Testis (tissue), 3 donors: Measurements from ENCODE around the gene KRT8. TPM values are rescaled to one million over a fixed set of nuclear protein-coding genes. Genes with fewer than 3 reads are reported as not detected.

Experiments
- DNase-seq: peaks from one replicate; pipeline ENCODE4 v3.0.0-alpha.2; 2019
- H3K27ac ChIP-seq, 2 donors: fragments of 200-600 bp; sonication (generic); one replicate each; pipeline ENCODE4 v1.5.1; 2019
- H3K27me3 ChIP-seq: fragments of 200-600 bp; sonication (generic); one replicate; pipeline ENCODE4 v1.5.1; 2019
- H3K36me3 ChIP-seq: fragments of 200-600 bp; sonication (generic); one replicate; pipeline ENCODE4 v1.5.1; 2017; ENCODE audit warnings: low read depth; ENCODE audit errors: missing control alignments
- H3K4me1 ChIP-seq: fragments of 200-600 bp; sonication (generic); one replicate; pipeline ENCODE4 v1.5.1; 2019
- H3K4me3 ChIP-seq, 2 donors: fragments of 200-600 bp; sonication (generic); one replicate each; pipeline ENCODE4 v1.5.1; 2017 to 2019
- H3K9me3 ChIP-seq: fragments of 200-600 bp; sonication (generic); one replicate; pipeline ENCODE4 v1.5.1; 2017
- POLR2A ChIP-seq: fragments of 450-650 bp; IDR thresholded peaks from one replicate; pipeline ENCODE4 v1.6.1; 2017; ENCODE audit warnings: antibody characterized with exemption, mild to moderate bottlenecking, moderate library complexity
- WGBS, 2 donors: methylation state at CpG; one replicate each; pipeline ENCODE4 v1.1.5; 2018; 5-methylcytosine and 5-hydroxymethylcytosine counted together
- intact Hi-C: fragments of 100-400 bp; cut with DNase I; formaldehyde crosslinking; loops from one replicate; pipeline ENCODE4 v1.15.1; 2023; ENCODE audit warnings: low total_unique reads
- polyA plus RNA-seq: library from polyadenylated mRNA; stranded (reverse); fragments of 350-450 nt; fragmentation: Illumina TruSeq; extraction: RNeasy Lipid Tissue Mini Kit (QIAGEN cat#74804); gene quantifications from one replicate; pipeline ENCODE4 v1.2.3, GENCODE V29; 2014; ENCODE audit warnings: low read depth, low replicate concordance; ENCODE audit not compliant: insufficient read depth
- total RNA-seq, 2 donors: library from RNA; depleted of rRNA; stranded (reverse); fragments of >200 nt; gene quantifications; one replicate each; pipeline ENCODE4 v1.2.3, GENCODE V29; 2016
- TF ChIP-seq, protein P1 (sequence below), 3 experiments: fragments of 450-650 bp in 2 of 3; fragments of 200-600 bp in 1 of 3; sonication (generic) in 1 of 3; IDR thresholded peaks; one replicate each; pipeline ENCODE4 v1.5.1; 2016 to 2019; ENCODE audit warnings: antibody characterized with exemption in 3 of 3, mild to moderate bottlenecking in 2 of 3, moderate library complexity in 1 of 3

Gene KRT8
- total and polyA plus RNA-seq, 3 donors from 2014 or later: 13.2 to 63.0 (median 14.6) TPM

DNA sequence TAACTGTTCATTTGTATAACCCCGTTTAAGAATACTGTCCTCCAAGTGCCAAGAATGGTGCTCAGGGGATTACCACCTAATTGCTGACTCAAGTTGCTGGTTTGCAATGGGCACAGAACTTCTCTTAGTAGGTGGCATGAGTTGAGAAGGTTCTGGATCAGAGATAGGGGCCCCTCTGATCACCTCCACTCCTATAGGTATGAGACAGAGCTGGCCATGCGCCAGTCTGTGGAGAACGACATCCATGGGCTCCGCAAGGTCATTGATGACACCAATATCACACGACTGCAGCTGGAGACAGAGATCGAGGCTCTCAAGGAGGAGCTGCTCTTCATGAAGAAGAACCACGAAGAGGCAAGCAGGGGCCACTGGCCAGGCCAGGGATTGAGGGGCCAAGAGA lies 45.7 kb upstream of the KRT8 start:
- no peak overlapping the region for H3K27ac ChIP-seq

DNA sequence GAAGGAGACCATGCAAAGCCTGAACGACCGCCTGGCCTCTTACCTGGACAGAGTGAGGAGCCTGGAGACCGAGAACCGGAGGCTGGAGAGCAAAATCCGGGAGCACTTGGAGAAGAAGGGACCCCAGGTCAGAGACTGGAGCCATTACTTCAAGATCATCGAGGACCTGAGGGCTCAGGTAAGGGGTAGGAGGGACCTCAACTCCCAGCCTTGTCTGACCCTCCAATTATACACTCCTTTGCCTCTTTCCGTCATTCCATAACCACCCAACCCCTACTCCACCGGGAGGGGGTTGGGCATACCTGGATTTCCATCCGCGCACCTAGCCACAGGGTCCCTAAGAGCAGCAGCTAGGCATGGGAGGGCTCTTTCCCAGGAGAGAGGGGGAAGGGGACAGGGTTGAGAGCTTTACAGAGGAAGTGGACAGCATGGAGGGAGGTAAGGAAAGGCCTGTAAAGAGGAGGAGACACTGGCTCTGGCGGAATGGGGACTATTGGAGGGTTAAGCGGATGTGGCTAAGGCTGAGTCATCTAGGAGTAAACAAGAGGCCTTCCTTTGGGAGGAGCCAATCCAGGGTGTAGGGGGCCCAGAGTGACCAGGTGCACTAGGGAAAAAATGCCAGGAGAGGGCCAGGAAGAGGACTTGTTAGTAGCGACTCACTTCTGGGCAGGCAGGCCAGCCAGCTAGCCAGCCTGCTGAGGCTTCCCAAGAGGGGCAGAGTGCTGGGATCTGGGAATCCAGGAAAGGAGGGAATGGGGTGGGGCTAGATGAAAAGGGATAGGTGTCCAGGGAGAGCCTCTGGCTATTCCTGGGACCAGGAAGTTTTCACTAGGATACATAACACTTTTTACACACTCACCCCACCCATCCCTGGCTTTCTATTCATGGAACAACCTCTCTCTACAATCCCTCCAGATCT lies 44.8 kb upstream of the KRT8 start:
- TF ChIP-seq, protein P1, sequence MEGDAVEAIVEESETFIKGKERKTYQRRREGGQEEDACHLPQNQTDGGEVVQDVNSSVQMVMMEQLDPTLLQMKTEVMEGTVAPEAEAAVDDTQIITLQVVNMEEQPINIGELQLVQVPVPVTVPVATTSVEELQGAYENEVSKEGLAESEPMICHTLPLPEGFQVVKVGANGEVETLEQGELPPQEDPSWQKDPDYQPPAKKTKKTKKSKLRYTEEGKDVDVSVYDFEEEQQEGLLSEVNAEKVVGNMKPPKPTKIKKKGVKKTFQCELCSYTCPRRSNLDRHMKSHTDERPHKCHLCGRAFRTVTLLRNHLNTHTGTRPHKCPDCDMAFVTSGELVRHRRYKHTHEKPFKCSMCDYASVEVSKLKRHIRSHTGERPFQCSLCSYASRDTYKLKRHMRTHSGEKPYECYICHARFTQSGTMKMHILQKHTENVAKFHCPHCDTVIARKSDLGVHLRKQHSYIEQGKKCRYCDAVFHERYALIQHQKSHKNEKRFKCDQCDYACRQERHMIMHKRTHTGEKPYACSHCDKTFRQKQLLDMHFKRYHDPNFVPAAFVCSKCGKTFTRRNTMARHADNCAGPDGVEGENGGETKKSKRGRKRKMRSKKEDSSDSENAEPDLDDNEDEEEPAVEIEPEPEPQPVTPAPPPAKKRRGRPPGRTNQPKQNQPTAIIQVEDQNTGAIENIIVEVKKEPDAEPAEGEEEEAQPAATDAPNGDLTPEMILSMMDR (IDR thresholded peaks at IDR 0.05): no peak
- no peak for TF ChIP-seq POLR2A
- H3K27ac ChIP-seq: peak overlapping the region in 1 of 2 donors; percentile 13
- no peaks in the 10 kb centered on the region for H3K27me3 ChIP-seq
- no peaks in the 10 kb centered on the region for H3K9me3 ChIP-seq
- H3K4me1 ChIP-seq: peaks cover 18% of the 10 kb centered on the region
- peak overlapping the region; percentile 48 to 59 for H3K4me3 ChIP-seq
- no peaks in the 10 kb centered on the region for H3K36me3 ChIP-seq
- 34 to 53% methylated on average over 13 of the region's 13 CpGs for WGBS, 2 donors
- intact Hi-C loops: no loop called here
- no peak for DNase-seq

More for the DNA sequence above, 45.7 kb upstream of the KRT8 start:
- H3K4me3 ChIP-seq: no peak overlapping the region
- no peaks in the 10 kb centered on the region for H3K9me3 ChIP-seq
- peaks cover 15% of the 10 kb centered on the region for H3K4me1 ChIP-seq
- WGBS, 2 donors: 88 to 99% methylated on average over 7 of the region's 7 CpGs
- no peaks in the 10 kb centered on the region for H3K27me3 ChIP-seq
- no peaks in the 10 kb centered on the region for H3K36me3 ChIP-seq
- DNase-seq: no peak
- no peak for TF ChIP-seq POLR2A
- TF ChIP-seq, protein P1 (IDR thresholded peaks at IDR 0.05): no peak
- intact Hi-C loops: no loop called here

DNA sequence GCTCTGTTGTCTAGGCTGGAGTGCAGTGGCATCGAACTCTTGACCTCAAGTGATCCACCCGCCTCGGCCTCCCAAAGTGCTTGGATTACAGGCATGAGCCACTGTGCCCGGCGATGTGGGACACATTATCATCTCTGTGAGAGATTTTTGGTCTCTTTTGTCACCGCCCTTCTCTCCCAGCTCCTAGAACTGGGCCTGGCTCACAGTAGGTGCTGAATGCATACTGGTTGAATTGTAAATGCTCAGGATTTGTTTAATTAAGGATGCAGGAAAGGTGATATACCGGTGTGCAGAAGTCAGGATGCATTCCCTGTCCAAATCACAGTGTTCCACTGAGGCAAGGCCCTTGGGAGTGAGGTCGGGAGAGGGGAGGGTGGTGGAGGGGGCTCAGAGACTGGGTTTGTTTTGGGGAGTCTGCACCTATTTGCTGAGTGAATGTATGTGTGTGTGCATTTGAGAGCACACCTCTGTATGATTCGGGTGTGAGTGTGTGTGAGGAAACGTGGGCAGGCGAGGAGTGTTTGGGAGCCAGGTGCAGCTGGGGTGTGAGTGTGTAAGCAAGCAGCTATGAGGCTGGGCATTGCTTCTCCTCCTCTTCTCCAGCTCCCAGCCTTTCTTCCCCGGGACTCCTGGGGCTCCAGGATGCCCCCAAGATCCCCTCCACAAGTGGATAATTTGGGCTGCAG lies 43.0 kb upstream of the KRT8 start:
- H3K4me1 ChIP-seq: peaks cover 18% of the 10 kb centered on the region
- TF ChIP-seq, protein P1 (IDR thresholded peaks at IDR 0.05): no peak
- TF ChIP-seq POLR2A: no peak
- H3K27me3 ChIP-seq: no peaks in the 10 kb centered on the region
- no peak overlapping the region for H3K27ac ChIP-seq
- H3K4me3 ChIP-seq: no peak overlapping the region
- intact Hi-C loops: no loop called here
- H3K9me3 ChIP-seq: no peaks in the 10 kb centered on the region
- DNase-seq: no peak
- no peaks in the 10 kb centered on the region for H3K36me3 ChIP-seq
- WGBS, 2 donors: 80 to 84% methylated on average over 12 of the region's 12 CpGs

DNA sequence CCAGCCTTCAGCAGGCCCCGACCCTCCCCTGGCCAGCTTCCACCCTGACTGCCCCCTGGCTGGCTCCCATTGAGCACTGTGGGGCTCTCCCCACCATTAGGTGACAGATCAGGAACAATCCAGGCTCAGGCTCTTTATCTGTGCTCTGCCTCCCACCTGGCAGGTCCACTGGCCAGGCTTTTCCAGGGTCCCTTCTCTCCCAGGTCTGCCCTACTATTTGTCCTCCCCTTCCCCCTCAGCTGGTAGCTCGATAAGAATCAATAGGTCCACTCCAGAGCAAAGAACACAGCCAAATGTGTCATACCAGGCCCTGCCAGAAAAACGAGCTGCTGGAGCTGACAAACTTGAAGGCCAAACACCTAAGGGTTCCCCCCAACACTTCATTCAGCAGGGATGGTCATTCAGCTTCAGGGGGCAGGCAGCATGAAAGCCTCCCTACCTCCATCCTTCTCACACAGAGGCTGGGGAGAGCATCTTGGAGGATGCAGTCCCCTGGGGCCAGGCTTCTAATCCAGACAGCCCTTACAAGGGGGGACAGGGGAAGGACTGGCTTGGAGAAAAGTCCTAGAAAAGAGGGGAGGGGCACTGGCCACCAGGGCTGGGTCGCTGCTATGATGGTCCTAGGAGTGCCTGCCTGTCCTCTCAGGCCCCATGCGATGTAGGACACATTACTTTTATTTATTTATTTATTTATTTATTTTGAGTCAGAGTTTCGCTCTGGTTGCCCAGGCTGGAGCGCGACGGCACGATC lies 42.1 kb upstream of the KRT8 start:
- TF ChIP-seq, protein P1 (IDR thresholded peaks at IDR 0.05): no peak
- TF ChIP-seq POLR2A: no peak
- DNase-seq: no peak
- 84 to 88% methylated on average over 10 of the region's 10 CpGs for WGBS, 2 donors
- Histone ChIP-seq H3K4me3 (no peak overlapping the region), H3K27ac (no peak overlapping the region), H3K27me3 (no peaks in the 10 kb centered on the region), H3K9me3 (no peaks in the 10 kb centered on the region), H3K4me1 (peaks cover 18% of the 10 kb centered on the region), H3K36me3 (no peaks in the 10 kb centered on the region)
- intact Hi-C loops: no loop called here
